Neural cell (in vitro differentiated cells): ENCODE results near the gene CUBN. TPM values are rescaled to one million over a fixed set of nuclear protein-coding genes. Genes with fewer than 3 reads are reported as not detected.

ENCODE experiments used
- H2AFZ ChIP-seq: fragments of 200-600, 300-800 bp; sonication (generic), shearing (Covaris generic); 2 replicates; pipeline ENCODE4 v1.6.0; 2014; ENCODE audit warnings: low read depth, mild to moderate bottlenecking, antibody characterized with exemption, low read length, moderate library complexity
- H3F3A ChIP-seq: fragments of 200-600 bp; shearing (Covaris generic); 2 replicates; pipeline ENCODE4 v1.6.1; 2016; ENCODE audit warnings: mild to moderate bottlenecking, moderate library complexity, mixed read lengths, antibody characterized with exemption, low read length; ENCODE audit not compliant: insufficient read depth, poor library complexity, severe bottlenecking
- H3K27ac ChIP-seq: fragments of 200-600, 300-800 bp; sonication (generic), shearing (Covaris generic); 2 replicates; pipeline ENCODE4 v1.5.1; 2014; ENCODE audit warnings: mild to moderate bottlenecking, low read length, moderate library complexity
- H3K27me3 ChIP-seq: fragments of 300-800, 200-600 bp; sonication (generic), shearing (Covaris generic); 2 replicates; pipeline ENCODE4 v1.6.0; 2014; ENCODE audit warnings: mild to moderate bottlenecking, low read depth, low read length, moderate library complexity; ENCODE audit not compliant: insufficient read depth
- H3K36me3 ChIP-seq: fragments of 300-800, 200-600 bp; sonication (generic), shearing (Covaris generic); 2 replicates; pipeline ENCODE4 v1.5.1; 2014; ENCODE audit warnings: mild to moderate bottlenecking, antibody characterized with exemption, low read length, moderate library complexity; ENCODE audit not compliant: insufficient read depth
- H3K4me2 ChIP-seq: fragments of 300-800, 200-600 bp; sonication (generic), shearing (Covaris generic); 2 replicates; pipeline ENCODE4 v1.6.0; 2014; ENCODE audit warnings: mild to moderate bottlenecking, low read length
- H3K4me3 ChIP-seq: fragments of 300-800, 200-600 bp; sonication (generic), shearing (Covaris generic); 2 replicates; pipeline ENCODE4 v1.5.1; 2014; ENCODE audit warnings: mild to moderate bottlenecking, low read length, moderate library complexity
- H3K79me2 ChIP-seq: fragments of 200-600 bp; shearing (Covaris generic); replicated peaks from 2 replicates; pipeline ENCODE4 v1.6.0; 2014; ENCODE audit warnings: mild to moderate bottlenecking, low read length, moderate library complexity; ENCODE audit not compliant: insufficient read depth
- H3K9ac ChIP-seq: fragments of 300-800, 200-600 bp; sonication (generic), shearing (Covaris generic); 2 replicates; pipeline ENCODE4 v1.6.1; 2016; ENCODE audit warnings: mild to moderate bottlenecking, low read length, mixed read lengths
- H3K9me2 ChIP-seq: fragments of 200-600 bp; shearing (Covaris generic); 2 replicates; pipeline ENCODE4 v1.6.1; 2016; ENCODE audit warnings: mild to moderate bottlenecking, low read length, mixed read lengths; ENCODE audit not compliant: insufficient read depth
- H3K9me3 ChIP-seq: fragments of 200-600, 300-800 bp; sonication (generic), shearing (Covaris generic); 2 replicates; pipeline ENCODE4 v1.6.1; 2016; ENCODE audit warnings: mild to moderate bottlenecking, mixed run types, low read length, moderate library complexity, mixed read lengths
- H4K20me1 ChIP-seq: fragments of 200-600 bp; shearing (Covaris generic); 2 replicates; pipeline ENCODE4 v1.6.1; 2016; ENCODE audit warnings: mild to moderate bottlenecking, mixed run types; ENCODE audit not compliant: insufficient read depth
- EP300 ChIP-seq: fragments of 450-650 bp; conservative IDR thresholded peaks from 2 replicates; pipeline ENCODE4 v1.6.1; 2014; ENCODE audit warnings: antibody characterized with exemption, mild to moderate bottlenecking, moderate library complexity; ENCODE audit not compliant: poor library complexity, severe bottlenecking
- EZH2 ChIP-seq: fragments of 200-600, 300-800 bp; shearing (Covaris generic), sonication (generic); IDR thresholded peaks from 2 replicates; pipeline ENCODE4 v1.6.1; 2014; ENCODE audit warnings: antibody characterized with exemption, low read length, borderline replicate concordance, mild to moderate bottlenecking; ENCODE audit not compliant: insufficient read depth, poor library complexity, severe bottlenecking
- MXI1 ChIP-seq: fragments of 450-650 bp; conservative IDR thresholded peaks from 2 replicates; pipeline ENCODE4 v1.6.1; 2014; ENCODE audit warnings: antibody characterized with exemption, mild to moderate bottlenecking; ENCODE audit not compliant: poor library complexity, severe bottlenecking
- POLR2AphosphoS5 ChIP-seq: IDR thresholded peaks from 2 replicates; pipeline ENCODE4 v1.6.1; 2012
- RAD21 ChIP-seq: fragments of 450-650 bp; conservative IDR thresholded peaks from 2 replicates; pipeline ENCODE4 v1.6.1; 2014; ENCODE audit warnings: antibody characterized with exemption, mild to moderate bottlenecking, moderate library complexity
- SMC3 ChIP-seq: fragments of 450-650 bp; conservative IDR thresholded peaks from 2 replicates; pipeline ENCODE4 v1.6.1; 2014; ENCODE audit warnings: antibody characterized with exemption, mild to moderate bottlenecking, moderate library complexity; ENCODE audit not compliant: poor library complexity
- TAF1 ChIP-seq: IDR thresholded peaks from 2 replicates; pipeline ENCODE4 v1.6.1; 2012; ENCODE audit warnings: low read depth
- polyA plus RNA-seq: library from polyadenylated mRNA; depleted of rRNA; stranded (reverse); fragments of >200 nt; gene quantifications from 2 replicates; pipeline ENCODE4 v1.2.3, GENCODE V29; 2014
- TF ChIP-seq, protein P1 (sequence below): IDR thresholded peaks from 2 replicates; pipeline ENCODE4 v1.6.1; 2012; ENCODE audit warnings: borderline replicate concordance
- TF ChIP-seq, protein P2 (sequence below): fragments of 450-650 bp; IDR thresholded peaks from 2 replicates; pipeline ENCODE4 v1.5.1; 2014; ENCODE audit warnings: antibody characterized with exemption, mild to moderate bottlenecking, moderate library complexity; ENCODE audit not compliant: poor library complexity, severe bottlenecking

The CUBN gene
- polyA plus RNA-seq, 1 donor from 2014 or later = 7.1 TPM

DNA sequence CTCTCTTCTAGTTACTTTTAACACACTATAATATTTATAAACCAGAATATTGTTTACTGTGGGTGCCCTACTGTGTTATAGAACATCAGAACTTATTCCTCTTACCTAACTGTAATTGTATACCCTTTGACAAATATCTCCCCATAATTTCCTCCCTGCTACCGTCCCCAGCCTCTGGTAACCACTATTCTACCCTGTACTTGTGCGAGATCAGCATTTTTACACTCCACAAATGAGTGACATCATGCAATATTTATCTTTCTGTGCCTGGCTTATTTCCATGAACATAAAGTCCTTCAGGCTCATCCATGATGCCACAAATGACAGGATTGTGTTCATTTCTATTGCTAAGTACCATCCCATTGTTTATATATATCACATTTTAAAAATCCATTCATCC, 172.6 kb downstream of the CUBN start:
- Histone ChIP-seq H3K4me2 (no peak overlapping the region), H3K27ac (no peak overlapping the region), H2AFZ (no peak overlapping the region)

DNA sequence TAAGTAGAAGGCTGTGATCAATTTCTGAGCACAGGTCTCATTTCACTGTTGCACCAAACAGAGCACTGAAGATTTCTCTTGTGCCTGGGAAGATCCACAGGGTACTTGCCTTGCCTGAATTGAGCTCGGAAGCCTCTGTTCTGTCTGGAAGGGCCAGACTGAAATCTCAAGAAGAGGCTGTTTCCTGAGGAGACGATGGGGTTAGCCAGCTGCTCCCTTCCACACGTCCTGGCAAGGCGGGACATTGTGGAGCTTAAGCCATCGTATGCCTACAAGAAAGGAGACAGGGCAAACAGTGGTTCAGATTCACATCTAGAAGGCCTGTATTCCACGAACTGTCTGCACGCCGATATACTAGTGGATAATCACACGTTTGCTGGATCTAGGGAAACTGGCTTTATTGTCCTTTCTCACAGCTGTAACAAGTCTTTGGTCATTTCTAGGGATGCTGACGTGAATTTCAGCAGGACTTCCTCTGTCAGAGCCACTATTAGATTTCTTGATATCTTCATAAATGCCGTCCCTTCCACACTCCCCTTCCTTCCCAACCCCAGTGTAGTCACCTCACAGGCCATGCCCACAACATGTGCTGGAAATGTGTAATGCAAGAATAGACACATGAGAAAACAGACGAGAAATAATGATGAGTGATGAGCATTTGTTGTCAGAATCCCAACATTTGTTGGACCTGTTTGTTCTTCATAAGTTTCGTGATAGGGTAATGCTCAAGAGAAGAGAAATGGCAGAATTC, 175.2 kb downstream of the CUBN start:
- Histone ChIP-seq H3K4me2 (no peak overlapping the region), H4K20me1 (no peaks in the 10 kb centered on the region), H3F3A (no peaks in the 10 kb centered on the region), H3K36me3 (no peaks in the 10 kb centered on the region), H3K79me2 (no peaks in the 10 kb centered on the region), H3K9ac (no peak overlapping the region), H3K4me3 (no peak overlapping the region), H2AFZ (no peak overlapping the region), H3K9me2 (no peaks in the 10 kb centered on the region), H3K9me3 (no peaks in the 10 kb centered on the region), H3K27ac (no peak overlapping the region), H3K27me3 (no peaks in the 10 kb centered on the region)
- TF ChIP-seq, protein P1, sequence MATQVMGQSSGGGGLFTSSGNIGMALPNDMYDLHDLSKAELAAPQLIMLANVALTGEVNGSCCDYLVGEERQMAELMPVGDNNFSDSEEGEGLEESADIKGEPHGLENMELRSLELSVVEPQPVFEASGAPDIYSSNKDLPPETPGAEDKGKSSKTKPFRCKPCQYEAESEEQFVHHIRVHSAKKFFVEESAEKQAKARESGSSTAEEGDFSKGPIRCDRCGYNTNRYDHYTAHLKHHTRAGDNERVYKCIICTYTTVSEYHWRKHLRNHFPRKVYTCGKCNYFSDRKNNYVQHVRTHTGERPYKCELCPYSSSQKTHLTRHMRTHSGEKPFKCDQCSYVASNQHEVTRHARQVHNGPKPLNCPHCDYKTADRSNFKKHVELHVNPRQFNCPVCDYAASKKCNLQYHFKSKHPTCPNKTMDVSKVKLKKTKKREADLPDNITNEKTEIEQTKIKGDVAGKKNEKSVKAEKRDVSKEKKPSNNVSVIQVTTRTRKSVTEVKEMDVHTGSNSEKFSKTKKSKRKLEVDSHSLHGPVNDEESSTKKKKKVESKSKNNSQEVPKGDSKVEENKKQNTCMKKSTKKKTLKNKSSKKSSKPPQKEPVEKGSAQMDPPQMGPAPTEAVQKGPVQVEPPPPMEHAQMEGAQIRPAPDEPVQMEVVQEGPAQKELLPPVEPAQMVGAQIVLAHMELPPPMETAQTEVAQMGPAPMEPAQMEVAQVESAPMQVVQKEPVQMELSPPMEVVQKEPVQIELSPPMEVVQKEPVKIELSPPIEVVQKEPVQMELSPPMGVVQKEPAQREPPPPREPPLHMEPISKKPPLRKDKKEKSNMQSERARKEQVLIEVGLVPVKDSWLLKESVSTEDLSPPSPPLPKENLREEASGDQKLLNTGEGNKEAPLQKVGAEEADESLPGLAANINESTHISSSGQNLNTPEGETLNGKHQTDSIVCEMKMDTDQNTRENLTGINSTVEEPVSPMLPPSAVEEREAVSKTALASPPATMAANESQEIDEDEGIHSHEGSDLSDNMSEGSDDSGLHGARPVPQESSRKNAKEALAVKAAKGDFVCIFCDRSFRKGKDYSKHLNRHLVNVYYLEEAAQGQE = no peak
- TF ChIP-seq TAF1 = no peak
- no peak for TF ChIP-seq SMC3
- TF ChIP-seq RAD21 = no peak
- TF ChIP-seq, protein P2, sequence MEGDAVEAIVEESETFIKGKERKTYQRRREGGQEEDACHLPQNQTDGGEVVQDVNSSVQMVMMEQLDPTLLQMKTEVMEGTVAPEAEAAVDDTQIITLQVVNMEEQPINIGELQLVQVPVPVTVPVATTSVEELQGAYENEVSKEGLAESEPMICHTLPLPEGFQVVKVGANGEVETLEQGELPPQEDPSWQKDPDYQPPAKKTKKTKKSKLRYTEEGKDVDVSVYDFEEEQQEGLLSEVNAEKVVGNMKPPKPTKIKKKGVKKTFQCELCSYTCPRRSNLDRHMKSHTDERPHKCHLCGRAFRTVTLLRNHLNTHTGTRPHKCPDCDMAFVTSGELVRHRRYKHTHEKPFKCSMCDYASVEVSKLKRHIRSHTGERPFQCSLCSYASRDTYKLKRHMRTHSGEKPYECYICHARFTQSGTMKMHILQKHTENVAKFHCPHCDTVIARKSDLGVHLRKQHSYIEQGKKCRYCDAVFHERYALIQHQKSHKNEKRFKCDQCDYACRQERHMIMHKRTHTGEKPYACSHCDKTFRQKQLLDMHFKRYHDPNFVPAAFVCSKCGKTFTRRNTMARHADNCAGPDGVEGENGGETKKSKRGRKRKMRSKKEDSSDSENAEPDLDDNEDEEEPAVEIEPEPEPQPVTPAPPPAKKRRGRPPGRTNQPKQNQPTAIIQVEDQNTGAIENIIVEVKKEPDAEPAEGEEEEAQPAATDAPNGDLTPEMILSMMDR = no peak
- no peak for TF ChIP-seq MXI1
- TF ChIP-seq EP300 = no peak
- no peak for TF ChIP-seq POLR2AphosphoS5
- no peak for TF ChIP-seq EZH2

More for the DNA sequence above, 172.6 kb downstream of the CUBN start:
- Histone ChIP-seq H3K79me2 (no peaks in the 10 kb centered on the region), H3F3A (no peaks in the 10 kb centered on the region), H3K36me3 (no peaks in the 10 kb centered on the region), H4K20me1 (no peaks in the 10 kb centered on the region), H3K9ac (no peak overlapping the region), H3K4me3 (no peak overlapping the region), H3K27me3 (no peaks in the 10 kb centered on the region), H3K9me3 (no peaks in the 10 kb centered on the region), H3K9me2 (no peaks in the 10 kb centered on the region)
- TF ChIP-seq TAF1 (no peak), RAD21 (no peak), EZH2 (no peak), POLR2AphosphoS5 (no peak), SMC3 (no peak), EP300 (no peak), MXI1 (no peak)
- TF ChIP-seq, protein P1 = no peak
- TF ChIP-seq, protein P2 = no peak
